HG03060 (cell line): ENCODE measurements around the gene ZMYND8.

Experiments
- ATAC-seq: cut with Tn5 transposase; IDR thresholded peaks from one replicate; pipeline ENCODE4 v1.9.1; 2021; ENCODE audit warnings: low read depth, moderate number of reproducible peaks; ENCODE audit not compliant: unreplicated experiment

The ZMYND8 gene

GRCh38 chr20:47160992-47161391, 195.5 kb downstream of the ZMYND8 start:
- no peak for ATAC-seq

GRCh38 chr20:47160240-47160639, 196.3 kb downstream of the ZMYND8 start:
- no peak for ATAC-seq
